LNCAP (cell line): ENCODE measurements around the gene CYFIP2.

Source experiments
- TF ChIP-seq, protein P1 (sequence below): fragments of 450-650 bp; IDR thresholded peaks from 2 replicates; pipeline ENCODE4 v1.5.1; 2017; ENCODE audit warnings: mild to moderate bottlenecking

Gene CYFIP2

DNA sequence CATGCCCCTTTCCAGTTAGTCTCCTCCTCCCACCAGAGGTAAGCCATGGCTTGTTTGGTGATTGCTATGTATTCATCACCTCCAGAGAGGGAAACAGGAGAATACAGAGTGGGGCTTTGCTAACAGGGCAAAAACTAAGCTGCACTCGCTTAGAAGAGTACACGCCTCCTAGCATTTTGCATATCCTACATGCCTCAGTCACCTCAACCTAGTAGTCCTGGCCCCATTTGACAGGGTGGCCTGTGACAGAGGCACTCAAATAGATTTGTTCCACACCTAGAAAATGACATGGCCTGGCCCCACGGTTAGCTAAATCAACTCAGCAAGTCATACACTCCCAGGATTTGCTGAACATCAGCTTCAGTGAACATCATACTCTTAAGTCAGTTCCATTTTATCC is 90.7 kb downstream of the CYFIP2 start:
- TF ChIP-seq, protein P1, sequence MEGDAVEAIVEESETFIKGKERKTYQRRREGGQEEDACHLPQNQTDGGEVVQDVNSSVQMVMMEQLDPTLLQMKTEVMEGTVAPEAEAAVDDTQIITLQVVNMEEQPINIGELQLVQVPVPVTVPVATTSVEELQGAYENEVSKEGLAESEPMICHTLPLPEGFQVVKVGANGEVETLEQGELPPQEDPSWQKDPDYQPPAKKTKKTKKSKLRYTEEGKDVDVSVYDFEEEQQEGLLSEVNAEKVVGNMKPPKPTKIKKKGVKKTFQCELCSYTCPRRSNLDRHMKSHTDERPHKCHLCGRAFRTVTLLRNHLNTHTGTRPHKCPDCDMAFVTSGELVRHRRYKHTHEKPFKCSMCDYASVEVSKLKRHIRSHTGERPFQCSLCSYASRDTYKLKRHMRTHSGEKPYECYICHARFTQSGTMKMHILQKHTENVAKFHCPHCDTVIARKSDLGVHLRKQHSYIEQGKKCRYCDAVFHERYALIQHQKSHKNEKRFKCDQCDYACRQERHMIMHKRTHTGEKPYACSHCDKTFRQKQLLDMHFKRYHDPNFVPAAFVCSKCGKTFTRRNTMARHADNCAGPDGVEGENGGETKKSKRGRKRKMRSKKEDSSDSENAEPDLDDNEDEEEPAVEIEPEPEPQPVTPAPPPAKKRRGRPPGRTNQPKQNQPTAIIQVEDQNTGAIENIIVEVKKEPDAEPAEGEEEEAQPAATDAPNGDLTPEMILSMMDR: no peak

DNA sequence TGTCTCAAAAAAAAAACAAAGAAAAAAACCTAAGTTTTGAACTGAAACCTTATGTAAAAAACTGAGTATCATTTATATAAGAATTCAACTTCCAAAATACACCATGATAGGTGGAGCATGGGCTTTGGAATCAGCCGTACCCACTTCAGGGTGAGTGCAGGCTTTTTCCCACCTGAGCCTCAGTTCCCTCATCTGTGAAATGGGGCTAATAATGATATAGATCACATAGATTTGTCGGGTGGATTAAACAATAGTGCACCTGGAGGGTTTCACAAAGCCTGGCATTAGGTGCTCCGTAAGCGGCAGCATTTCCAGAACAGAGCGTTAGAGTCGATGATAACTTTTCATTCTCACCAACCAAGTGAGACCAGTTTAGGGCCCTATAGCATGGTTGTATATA is 91.9 kb downstream of the CYFIP2 start:
- TF ChIP-seq, protein P1: no peak

DNA sequence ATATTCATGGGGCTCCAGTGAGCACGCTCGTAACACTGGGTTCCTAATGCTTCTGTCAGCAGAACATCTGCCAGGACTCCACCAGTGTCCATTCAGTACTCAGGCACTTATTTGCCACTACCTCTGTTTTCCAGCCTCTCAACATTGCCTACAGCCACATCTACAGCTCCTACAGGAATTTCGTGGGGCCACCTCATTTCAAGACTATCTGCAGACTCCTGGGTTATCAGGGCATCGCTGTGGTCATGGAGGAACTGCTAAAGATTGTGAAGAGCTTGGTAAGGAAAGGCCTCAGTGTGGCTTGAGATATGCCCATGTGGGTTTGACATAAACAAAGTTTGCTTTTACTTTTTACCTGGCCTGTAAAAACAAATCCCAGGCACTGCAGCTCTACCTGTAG is 92.9 kb downstream of the CYFIP2 start:
- TF ChIP-seq, protein P1: no peak

DNA sequence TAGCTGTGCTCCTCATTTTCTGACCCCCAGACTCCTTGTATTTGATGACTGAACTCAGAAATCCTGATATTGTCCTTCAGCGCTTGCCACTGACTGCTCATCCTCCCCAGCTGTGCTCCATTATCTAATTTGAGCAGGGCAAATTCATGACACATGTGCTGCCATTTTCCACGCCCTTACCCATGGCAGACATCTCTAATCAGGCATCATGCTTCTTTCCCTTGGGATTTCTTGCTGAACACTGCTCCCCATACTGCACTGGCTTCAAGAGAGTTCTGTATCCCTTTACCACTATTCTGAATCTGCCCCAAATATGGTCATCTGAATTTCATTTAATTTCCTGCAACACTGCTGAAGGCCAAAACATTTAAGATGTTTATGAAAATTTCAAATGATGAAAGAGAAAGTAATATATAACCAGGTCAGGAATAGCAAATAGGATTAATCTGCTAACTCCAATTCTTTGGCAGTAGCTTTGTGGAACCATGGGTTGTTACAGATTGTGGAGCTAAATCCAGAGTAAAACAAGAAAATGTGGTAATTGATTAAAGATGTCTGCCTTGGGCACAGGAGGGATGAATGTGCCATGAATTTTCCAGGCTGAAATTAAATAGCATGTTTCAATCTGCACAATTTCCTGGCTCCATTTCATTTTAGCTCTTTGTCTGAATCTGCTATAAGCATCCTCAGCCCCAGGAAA is 93.6 kb downstream of the CYFIP2 start:
- TF ChIP-seq, protein P1: no peak

DNA sequence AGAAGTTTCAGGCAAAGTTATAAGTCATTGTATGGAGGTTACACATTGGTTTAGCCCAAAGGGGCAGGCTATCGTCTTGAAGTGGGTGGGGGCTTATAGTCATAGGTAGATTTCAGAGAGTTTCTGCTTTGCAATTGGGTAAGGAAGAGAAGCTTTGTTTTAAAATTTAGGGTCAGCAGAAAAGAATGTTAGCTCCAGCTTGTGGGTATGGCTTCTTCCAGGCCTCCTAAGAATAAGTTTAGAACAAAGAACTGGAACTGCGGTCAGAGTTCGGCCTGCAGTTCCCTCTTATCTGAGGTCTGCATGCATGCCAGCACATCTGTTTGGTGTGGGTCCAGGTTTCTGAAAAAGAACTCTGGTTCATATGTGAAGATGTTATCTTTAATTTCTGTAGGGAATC is 96.1 kb downstream of the CYFIP2 start:
- TF ChIP-seq, protein P1: no peak

DNA sequence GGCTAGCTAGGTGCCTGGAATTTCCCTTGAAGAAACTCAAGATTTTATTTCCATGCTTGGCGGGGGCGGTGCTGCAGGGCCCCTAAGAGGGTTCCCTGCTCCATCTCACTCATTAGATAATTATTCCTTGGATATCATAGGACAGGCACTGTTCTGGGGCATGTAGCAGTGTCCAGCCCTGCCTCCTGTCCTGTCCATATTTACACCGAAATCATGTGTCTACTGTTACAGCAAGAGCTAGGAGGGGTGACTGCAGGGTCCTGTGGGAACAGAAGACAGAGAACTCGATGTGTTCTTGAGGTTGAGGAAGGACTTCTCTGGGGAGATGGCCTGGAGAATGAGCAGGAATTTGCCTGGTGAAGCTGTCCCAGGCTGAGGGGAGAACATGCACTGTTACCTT is 96.6 kb downstream of the CYFIP2 start:
- TF ChIP-seq, protein P1: no peak

DNA sequence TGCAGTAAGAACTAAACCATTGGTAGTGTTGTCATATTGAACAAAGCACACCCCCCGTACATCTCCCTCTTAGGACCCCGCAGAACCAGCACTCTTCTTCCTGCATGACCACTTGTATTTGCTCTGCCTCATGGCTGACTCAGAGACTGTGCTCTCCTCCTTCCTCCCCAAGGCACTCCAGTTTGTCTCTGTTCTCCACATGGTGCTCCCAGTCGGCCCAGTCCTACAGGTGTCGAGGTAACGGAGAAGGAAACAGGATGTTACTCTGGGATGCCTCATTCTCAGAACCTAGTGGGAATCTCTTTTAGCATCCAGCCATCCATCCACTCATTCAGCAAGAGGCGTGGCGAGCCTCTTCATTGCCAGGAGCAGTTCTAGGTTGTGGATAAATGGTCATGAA is 97.1 kb downstream of the CYFIP2 start:
- TF ChIP-seq, protein P1: no peak

DNA sequence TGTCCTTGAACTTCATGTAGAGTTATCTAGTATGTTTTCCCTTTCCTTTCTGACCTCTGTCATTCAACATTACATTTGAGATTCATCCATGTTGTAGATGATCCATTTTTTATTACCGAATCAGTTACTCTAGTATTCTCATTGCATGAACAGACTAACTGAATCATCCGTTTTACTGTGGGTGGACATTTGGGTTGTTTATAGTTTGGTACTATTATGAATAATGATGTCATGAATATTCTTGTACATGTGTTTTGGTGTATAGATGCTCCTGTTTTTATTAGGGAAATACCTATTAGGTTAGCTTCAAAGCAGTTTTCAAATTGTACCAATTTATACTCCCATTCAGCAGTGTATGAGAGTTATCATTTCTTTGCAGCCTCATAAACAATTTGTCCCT is 99.8 kb downstream of the CYFIP2 start:
- TF ChIP-seq, protein P1: no peak
